Prostate gland (tissue), 2 donors: ENCODE measurements around the gene MESP1. TPM values are rescaled to one million over a fixed set of nuclear protein-coding genes. Genes with fewer than 3 reads are reported as not detected.

Source experiments
- DNase-seq: peaks from one replicate; pipeline ENCODE4 v3.0.0-alpha.2; 2019; ENCODE audit warnings: low spot score
- H3K27ac ChIP-seq, 2 donors: fragments of 200-600 bp; sonication (generic); 2 replicates each; pipeline ENCODE4 v1.5.1; 2017 to 2019
- H3K27me3 ChIP-seq: fragments of 200-600 bp; sonication (generic); replicated peaks from 2 replicates; pipeline ENCODE4 v1.5.1; 2019; ENCODE audit not compliant: insufficient read depth
- H3K36me3 ChIP-seq, 2 donors: fragments of 200-600 bp; sonication (generic); 1 replicate in 1 of 2; 2 replicates in 1 of 2; pipeline versions ENCODE4 v1.5.1 to v1.8.1; 2017 to 2019
- H3K4me1 ChIP-seq: fragments of 200-600 bp; sonication (generic); replicated peaks from 2 replicates; pipeline ENCODE4 v1.5.1; 2019
- H3K4me3 ChIP-seq, 2 donors: fragments of 200-600 bp; sonication (generic); 2 replicates each; pipeline ENCODE4 v1.5.1; 2017 to 2019
- H3K9me3 ChIP-seq: fragments of 200-600 bp; sonication (generic); 2 replicates; pipeline ENCODE4 v1.5.1; 2017
- POLR2A ChIP-seq: fragments of 450-650 bp; IDR thresholded peaks from one replicate; pipeline ENCODE4 v1.6.1; 2016; ENCODE audit warnings: antibody characterized with exemption, mild to moderate bottlenecking
- POLR2AphosphoS5 ChIP-seq: sonication (generic); formaldehyde crosslinking; IDR thresholded peaks from one replicate; pipeline ENCODE4 v1.6.1; 2017; ENCODE audit warnings: antibody characterized with exemption
- WGBS: methylation state at CpG from one replicate; pipeline ENCODE4 v1.1.5; 2018; 5-methylcytosine and 5-hydroxymethylcytosine counted together
- intact Hi-C: fragments of 100-400 bp; cut with DNase I; formaldehyde crosslinking; loops from one replicate; pipeline ENCODE4 v1.14.2; 2022
- total RNA-seq, 2 donors: library from RNA; depleted of rRNA; stranded (reverse); fragments of >200 nt; gene quantifications; one replicate each; pipeline ENCODE4 v1.1.0, GENCODE V29; 2016
- TF ChIP-seq, protein P1 (sequence below), 4 experiments: fragments of 200-600 bp in 2 of 4; fragments of 450-650 bp in 2 of 4; sonication (generic) in 2 of 4; IDR thresholded peaks; 1 replicate in 3 of 4; 2 replicates in 1 of 4; pipeline ENCODE4 v1.5.1; 2016 to 2019; ENCODE audit warnings: antibody characterized with exemption in 4 of 4, mild to moderate bottlenecking in 2 of 4, moderate library complexity in 2 of 4

The MESP1 gene
- total RNA-seq, 2 donors from 2014 or later, result 11.5 to 67.4 TPM

DNA sequence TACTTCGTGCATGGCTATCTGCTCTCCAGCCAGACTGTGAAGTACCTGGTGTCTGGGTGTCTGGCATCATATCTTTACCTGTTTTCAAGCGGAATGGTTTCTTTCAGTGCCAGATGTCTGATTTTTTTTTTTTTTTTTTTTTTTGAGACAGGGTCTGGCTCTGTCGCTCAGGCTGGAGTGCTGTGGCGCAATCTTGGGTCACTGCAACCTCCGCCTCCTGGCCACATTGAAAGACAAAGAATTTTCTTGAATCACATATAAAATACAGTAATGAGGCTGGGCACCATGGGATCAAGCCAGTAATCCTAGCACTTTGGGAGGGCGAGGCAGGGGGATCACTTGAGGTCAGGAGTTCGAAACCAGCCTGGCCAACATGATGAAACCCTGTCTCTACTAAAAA, 2.8 kb upstream of the MESP1 start:
- H3K4me1 ChIP-seq, result peaks cover 19% of the 10 kb centered on the region
- no peak overlapping the region for H3K4me3 ChIP-seq
- H3K9me3 ChIP-seq, result no peaks in the 10 kb centered on the region
- TF ChIP-seq POLR2A (no peak), POLR2AphosphoS5 (no peak)
- TF ChIP-seq, protein P1, sequence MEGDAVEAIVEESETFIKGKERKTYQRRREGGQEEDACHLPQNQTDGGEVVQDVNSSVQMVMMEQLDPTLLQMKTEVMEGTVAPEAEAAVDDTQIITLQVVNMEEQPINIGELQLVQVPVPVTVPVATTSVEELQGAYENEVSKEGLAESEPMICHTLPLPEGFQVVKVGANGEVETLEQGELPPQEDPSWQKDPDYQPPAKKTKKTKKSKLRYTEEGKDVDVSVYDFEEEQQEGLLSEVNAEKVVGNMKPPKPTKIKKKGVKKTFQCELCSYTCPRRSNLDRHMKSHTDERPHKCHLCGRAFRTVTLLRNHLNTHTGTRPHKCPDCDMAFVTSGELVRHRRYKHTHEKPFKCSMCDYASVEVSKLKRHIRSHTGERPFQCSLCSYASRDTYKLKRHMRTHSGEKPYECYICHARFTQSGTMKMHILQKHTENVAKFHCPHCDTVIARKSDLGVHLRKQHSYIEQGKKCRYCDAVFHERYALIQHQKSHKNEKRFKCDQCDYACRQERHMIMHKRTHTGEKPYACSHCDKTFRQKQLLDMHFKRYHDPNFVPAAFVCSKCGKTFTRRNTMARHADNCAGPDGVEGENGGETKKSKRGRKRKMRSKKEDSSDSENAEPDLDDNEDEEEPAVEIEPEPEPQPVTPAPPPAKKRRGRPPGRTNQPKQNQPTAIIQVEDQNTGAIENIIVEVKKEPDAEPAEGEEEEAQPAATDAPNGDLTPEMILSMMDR (IDR thresholded peaks at IDR 0.05), result no peak
- no peaks in the 10 kb centered on the region for H3K27me3 ChIP-seq
- H3K36me3 ChIP-seq, result no peaks in the 10 kb centered on the region
- H3K27ac ChIP-seq, result peak overlapping the region; percentile 92 to 94
- no peak for DNase-seq
- WGBS, result 86% methylated on average over 7 of the region's 7 CpGs
- intact Hi-C loops, result loop anchor here (5.0 kb wide), 1 partner anchor 458 kb away; no protein-coding TSS in a partner anchor

DNA sequence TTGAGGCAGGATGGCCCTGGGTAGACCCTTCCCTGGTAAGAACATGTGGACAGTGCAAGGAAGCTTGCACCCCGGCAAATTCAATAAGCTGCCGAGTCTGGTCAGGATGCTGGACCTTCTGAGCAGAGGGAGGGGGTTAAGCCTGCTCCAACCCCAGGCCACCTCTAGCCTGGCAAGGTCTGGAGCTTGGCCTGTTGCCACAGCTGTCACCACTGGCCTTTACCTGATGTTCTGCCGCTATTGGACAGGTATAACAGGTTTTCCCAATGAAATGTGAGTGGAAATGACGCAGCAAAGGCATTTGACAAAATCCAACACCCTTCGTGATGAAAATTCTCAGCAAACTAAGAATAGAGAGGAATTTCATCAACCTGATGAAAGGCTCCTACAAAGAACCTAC, 699 bp upstream of the MESP1 start:
- TF ChIP-seq, protein P1 (IDR thresholded peaks at IDR 0.05), result no peak
- TF ChIP-seq POLR2A (no peak), POLR2AphosphoS5 (peak; percentile 61)
- H3K4me3 ChIP-seq, result no peak overlapping the region
- H3K4me1 ChIP-seq, result peaks cover 25% of the 10 kb centered on the region
- H3K9me3 ChIP-seq, result no peaks in the 10 kb centered on the region
- 60% methylated on average over 5 of the region's 5 CpGs for WGBS
- H3K27me3 ChIP-seq, result no peaks in the 10 kb centered on the region
- DNase-seq, result peak; percentile 69
- H3K36me3 ChIP-seq, result no peaks in the 10 kb centered on the region
- peak overlapping the region; percentile 92 to 94 for H3K27ac ChIP-seq
- intact Hi-C loops, result loop anchor here (5.0 kb wide), 1 partner anchor 461 kb away; no protein-coding TSS in a partner anchor

DNA sequence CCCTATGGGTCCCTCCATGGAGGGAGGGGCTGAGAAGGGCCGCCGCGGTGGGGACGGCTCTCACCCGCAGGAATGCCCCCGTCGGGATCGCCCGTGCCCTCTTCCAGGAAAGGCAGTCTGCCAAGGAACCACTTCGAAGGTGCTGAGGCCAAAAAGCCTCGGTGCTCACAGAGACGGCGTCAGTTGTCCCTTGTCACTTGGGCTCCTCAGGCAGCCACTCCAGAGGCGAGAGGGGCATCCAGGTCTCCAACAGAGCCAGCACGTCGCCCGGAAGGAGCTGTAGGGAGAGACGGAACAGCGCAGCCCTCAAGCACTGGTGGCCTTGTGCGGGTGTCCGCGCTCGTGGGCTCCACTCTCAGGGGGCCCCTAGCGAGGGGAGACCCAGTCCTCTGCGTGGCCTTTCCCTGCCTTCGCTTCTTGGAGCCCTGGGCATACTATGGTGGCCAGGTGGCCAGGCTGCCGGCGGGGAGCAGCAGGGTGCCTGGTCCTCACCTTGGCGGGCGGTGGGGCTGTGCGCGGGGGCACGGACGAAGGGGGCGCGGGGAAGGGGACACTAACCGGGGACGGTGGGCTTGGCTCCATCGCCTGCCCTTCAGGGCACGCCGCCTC, 994 bp downstream of the MESP1 start:
- 8% methylated on average over 29 of the region's 41 CpGs for WGBS
- DNase-seq, result no peak
- no peak for TF ChIP-seq POLR2A
- no peak for TF ChIP-seq POLR2AphosphoS5
- TF ChIP-seq, protein P1 (IDR thresholded peaks at IDR 0.05), result no peak
- Histone ChIP-seq H3K27ac (peak overlapping the region; percentile 92 to 94), H3K27me3 (no peaks in the 10 kb centered on the region), H3K36me3 (no peaks in the 10 kb centered on the region), H3K9me3 (no peaks in the 10 kb centered on the region), H3K4me3 (peak overlapping the region; percentile 51 to 64), H3K4me1 (peaks cover 25% of the 10 kb centered on the region)
- intact Hi-C loops, result loop anchor here (5.0 to 10.0 kb wide), 2 partner anchors 105 to 462 kb away; no protein-coding TSS in a partner anchor

DNA sequence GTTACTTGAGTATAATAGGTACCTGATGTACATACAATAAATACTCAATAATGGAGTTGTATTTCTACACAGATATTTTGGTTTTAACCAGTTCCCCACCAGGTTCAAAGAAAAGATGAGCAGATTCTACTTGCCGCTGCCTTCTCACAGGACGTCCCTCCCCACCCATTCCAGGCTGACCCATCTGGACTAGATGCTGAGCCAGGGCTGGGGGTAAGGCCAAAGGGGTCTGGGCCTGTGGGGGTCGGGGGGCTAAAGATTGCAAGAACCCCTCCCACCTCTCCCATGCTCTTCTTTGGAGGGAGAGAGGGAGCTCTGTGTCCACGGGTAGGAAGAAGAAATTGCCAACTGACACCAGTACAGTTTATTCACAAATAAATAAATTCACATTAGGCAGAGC, 1.5 kb downstream of the MESP1 start:
- TF ChIP-seq POLR2AphosphoS5 (no peak), POLR2A (no peak)
- TF ChIP-seq, protein P1 (IDR thresholded peaks at IDR 0.05), result no peak
- WGBS, result 63% methylated on average over 4 of the region's 4 CpGs
- H3K27me3 ChIP-seq, result no peaks in the 10 kb centered on the region
- intact Hi-C loops, result loop anchor here (10.0 kb wide), 1 partner anchor 105 kb away; no protein-coding TSS in a partner anchor
- no peaks in the 10 kb centered on the region for H3K9me3 ChIP-seq
- peaks cover 25% of the 10 kb centered on the region for H3K4me1 ChIP-seq
- H3K36me3 ChIP-seq, result no peaks in the 10 kb centered on the region
- DNase-seq, result no peak
- peak overlapping the region; percentile 92 to 94 for H3K27ac ChIP-seq
- peak overlapping the region; percentile 51 to 64 for H3K4me3 ChIP-seq

DNA sequence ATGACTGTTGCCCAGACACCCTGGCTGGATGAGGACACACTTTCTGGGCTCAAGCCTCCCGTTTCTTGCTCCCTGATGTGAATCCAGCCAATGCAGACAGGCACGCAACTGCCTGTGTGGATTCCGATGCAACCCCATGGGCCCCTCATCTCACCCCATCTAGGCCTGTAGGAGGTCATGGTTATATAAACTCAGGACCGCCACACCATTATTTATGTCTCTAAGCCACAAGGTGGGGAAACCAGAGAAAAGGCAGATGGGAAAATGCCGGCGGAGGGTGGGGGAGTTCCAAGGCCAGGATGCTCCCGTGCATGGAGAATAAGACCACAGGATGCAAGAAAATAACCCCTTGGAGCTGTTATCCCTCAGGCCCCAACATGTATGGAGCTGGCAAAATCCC, 2.0 kb downstream of the MESP1 start:
- WGBS, result 88% methylated on average over 7 of the region's 7 CpGs
- peak overlapping the region in 1 of 2 donors; percentile 64 for H3K4me3 ChIP-seq
- TF ChIP-seq POLR2AphosphoS5 (no peak), POLR2A (no peak)
- TF ChIP-seq, protein P1 (IDR thresholded peaks at IDR 0.05), result no peak
- no peaks in the 10 kb centered on the region for H3K36me3 ChIP-seq
- peak overlapping the region; percentile 92 to 94 for H3K27ac ChIP-seq
- peaks cover 25% of the 10 kb centered on the region for H3K4me1 ChIP-seq
- DNase-seq, result no peak
- no peaks in the 10 kb centered on the region for H3K27me3 ChIP-seq
- H3K9me3 ChIP-seq, result no peaks in the 10 kb centered on the region
- intact Hi-C loops, result loop anchor here (10.0 kb wide), 1 partner anchor 104 kb away; no protein-coding TSS in a partner anchor
